Esophagus muscularis mucosa (tissue), 3 donors: ENCODE results near the gene PPT1.

Source experiments
- POLR2A ChIP-seq: fragments of 450-650 bp; IDR thresholded peaks from one replicate; pipeline ENCODE4 v1.6.1; 2017; ENCODE audit warnings: antibody characterized with exemption, moderate library complexity, mild to moderate bottlenecking, low read depth
- POLR2AphosphoS5 ChIP-seq, 2 donors: sonication (generic); formaldehyde crosslinking; IDR thresholded peaks; one replicate each; pipeline ENCODE4 v1.6.1; 2017; ENCODE audit warnings: antibody characterized with exemption in 2 of 2
- TF ChIP-seq, protein P1 (sequence below), 3 experiments: fragments of 200-600 bp in 2 of 3; fragments of 450-650 bp in 1 of 3; sonication (generic) in 2 of 3; IDR thresholded peaks; one replicate each; pipeline ENCODE4 v1.5.1; 2017 to 2019; ENCODE audit warnings: antibody characterized with exemption in 3 of 3, mild to moderate bottlenecking in 2 of 3, moderate library complexity in 1 of 3

DNA sequence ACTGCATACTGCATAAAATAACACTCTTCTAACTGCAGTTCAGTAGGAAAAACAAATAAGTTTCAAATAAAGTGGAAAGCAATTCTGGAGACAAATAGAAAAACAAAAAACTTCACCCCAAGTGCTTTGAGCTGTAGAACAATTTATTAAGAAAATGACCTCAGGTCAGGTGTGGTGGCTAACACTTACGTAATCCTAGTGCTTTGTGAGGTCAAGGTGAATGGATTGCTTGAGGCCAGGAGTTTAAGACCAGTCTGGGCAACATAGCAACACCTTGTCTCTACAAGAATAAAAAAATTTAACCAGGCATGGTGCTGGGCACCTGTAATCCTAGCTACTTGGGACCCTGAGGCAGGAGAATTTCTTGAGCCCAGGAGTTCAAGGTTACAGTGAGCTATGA is 5.0 kb upstream of the PPT1 start:
- no peak for TF ChIP-seq POLR2A
- TF ChIP-seq, protein P1, sequence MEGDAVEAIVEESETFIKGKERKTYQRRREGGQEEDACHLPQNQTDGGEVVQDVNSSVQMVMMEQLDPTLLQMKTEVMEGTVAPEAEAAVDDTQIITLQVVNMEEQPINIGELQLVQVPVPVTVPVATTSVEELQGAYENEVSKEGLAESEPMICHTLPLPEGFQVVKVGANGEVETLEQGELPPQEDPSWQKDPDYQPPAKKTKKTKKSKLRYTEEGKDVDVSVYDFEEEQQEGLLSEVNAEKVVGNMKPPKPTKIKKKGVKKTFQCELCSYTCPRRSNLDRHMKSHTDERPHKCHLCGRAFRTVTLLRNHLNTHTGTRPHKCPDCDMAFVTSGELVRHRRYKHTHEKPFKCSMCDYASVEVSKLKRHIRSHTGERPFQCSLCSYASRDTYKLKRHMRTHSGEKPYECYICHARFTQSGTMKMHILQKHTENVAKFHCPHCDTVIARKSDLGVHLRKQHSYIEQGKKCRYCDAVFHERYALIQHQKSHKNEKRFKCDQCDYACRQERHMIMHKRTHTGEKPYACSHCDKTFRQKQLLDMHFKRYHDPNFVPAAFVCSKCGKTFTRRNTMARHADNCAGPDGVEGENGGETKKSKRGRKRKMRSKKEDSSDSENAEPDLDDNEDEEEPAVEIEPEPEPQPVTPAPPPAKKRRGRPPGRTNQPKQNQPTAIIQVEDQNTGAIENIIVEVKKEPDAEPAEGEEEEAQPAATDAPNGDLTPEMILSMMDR (IDR thresholded peaks at IDR 0.05) = no peak
- TF ChIP-seq POLR2AphosphoS5 (IDR thresholded peaks at IDR 0.05) = no peak
